GM12878 (cell line): Measurements from ENCODE around the gene COL4A2. TPM values are rescaled to one million over a fixed set of nuclear protein-coding genes. Genes with fewer than 3 reads are reported as not detected.
A peak's percentile ranks its signal among the peaks of the same experiment; 100 is the strongest.

Source experiments
- ATF2 ChIP-seq: IDR thresholded peaks from 2 replicates; pipeline ENCODE4 v1.6.1; 2012; ENCODE audit warnings: low read length, inconsistent platforms
- BCLAF1 ChIP-seq: fragments of 450-650 bp; IDR thresholded peaks from 2 replicates; pipeline ENCODE4 v1.6.1; 2017; ENCODE audit warnings: antibody characterized with exemption, mild to moderate bottlenecking, moderate library complexity
- BMI1 ChIP-seq: fragments of 450-650 bp; IDR thresholded peaks from 2 replicates; pipeline ENCODE4 v1.6.1; 2016; ENCODE audit warnings: mild to moderate bottlenecking, moderate library complexity, borderline replicate concordance
- DPF2 ChIP-seq: fragments of 450-650 bp; IDR thresholded peaks from 2 replicates; pipeline ENCODE4 v1.6.1; 2017; ENCODE audit warnings: mild to moderate bottlenecking
- E2F8 ChIP-seq: fragments of 450-650 bp; IDR thresholded peaks from 2 replicates; pipeline ENCODE4 v1.6.1; 2018; ENCODE audit warnings: mild to moderate bottlenecking, low read depth, moderate library complexity; ENCODE audit not compliant: partially characterized antibody
- ESRRA ChIP-seq: IDR thresholded peaks from 2 replicates; pipeline ENCODE4 v1.6.1; 2012; ENCODE audit warnings: mild to moderate bottlenecking, low read length, improper control_type of control experiment
- GATAD2B ChIP-seq: fragments of 450-650 bp; conservative IDR thresholded peaks from 2 replicates; pipeline ENCODE4 v1.6.1; 2017; ENCODE audit warnings: low read depth, mild to moderate bottlenecking, moderate library complexity
- IKZF1 ChIP-seq: fragments of 450-650 bp; conservative IDR thresholded peaks from 2 replicates; pipeline ENCODE4 v1.6.1; 2017; ENCODE audit warnings: antibody characterized with exemption, mild to moderate bottlenecking
- JUNB ChIP-seq: IDR thresholded peaks from 2 replicates; pipeline ENCODE4 v1.6.1; 2016; ENCODE audit warnings: antibody characterized with exemption, mild to moderate bottlenecking
- NFIC ChIP-seq: IDR thresholded peaks from 2 replicates; pipeline ENCODE4 v1.6.1; 2012; ENCODE audit warnings: low read depth, mild to moderate bottlenecking, inconsistent platforms, low read length, moderate library complexity
- RELB ChIP-seq: fragments of 450-650 bp; IDR thresholded peaks from 2 replicates; pipeline ENCODE4 v1.6.1; 2017; ENCODE audit warnings: low read depth, mild to moderate bottlenecking, moderate library complexity
- REST ChIP-seq: IDR thresholded peaks from 2 replicates; pipeline ENCODE4 v1.6.1; 2012; ENCODE audit warnings: mild to moderate bottlenecking, low read depth, low read length
- SMC3 ChIP-seq: IDR thresholded peaks from 2 replicates; pipeline ENCODE4 v1.6.1; 2011; ENCODE audit warnings: low read length, improper control_type of control experiment, borderline replicate concordance
- SPI1 ChIP-seq: IDR thresholded peaks from 2 replicates; pipeline ENCODE4 v1.6.1; 2011; ENCODE audit warnings: low read depth, mild to moderate bottlenecking, low read length, moderate library complexity, borderline replicate concordance; ENCODE audit not compliant: insufficient read depth
- TCF12 ChIP-seq: IDR thresholded peaks from 2 replicates; pipeline ENCODE4 v1.6.1; 2011; ENCODE audit warnings: low read depth, mild to moderate bottlenecking, low read length
- YY1 ChIP-seq: IDR thresholded peaks from 2 replicates; pipeline ENCODE4 v1.6.1; 2011; ENCODE audit warnings: low read depth, mild to moderate bottlenecking, low read length
- ZNF207 ChIP-seq: fragments of 450-650 bp; IDR thresholded peaks from 2 replicates; pipeline ENCODE4 v1.6.1; 2014; ENCODE audit warnings: antibody characterized with exemption, mild to moderate bottlenecking, borderline replicate concordance
- ZNF217 ChIP-seq: fragments of 450-650 bp; IDR thresholded peaks from 2 replicates; pipeline ENCODE4 v1.6.1; 2017; ENCODE audit warnings: antibody characterized with exemption, mild to moderate bottlenecking
- ZNF622 ChIP-seq: fragments of 450-650 bp; IDR thresholded peaks from 2 replicates; pipeline ENCODE4 v1.6.1; 2017; ENCODE audit warnings: mild to moderate bottlenecking, inconsistent platforms
- polyA plus RNA-seq, 11 experiments: library from polyadenylated mRNA; depleted of rRNA in 4 of 11; unstranded in 6 of 11; stranded (reverse) in 5 of 11; fragments of >200 nt; fragmentation: Nextera tagmentation in 4 of 11; fragmentation: Illumina TruSeq in 1 of 11; extraction: Ambion mirVana in 4 of 11; extraction: Trizol in 1 of 11; gene quantifications; 1 replicate in 1 of 11; 2 replicates in 10 of 11; pipeline versions ENCODE4 v1.2.1 to v1.2.3, GENCODE V29; 2011 to 2016; ENCODE audit warnings: inconsistent platforms in 2 of 11, missing spikeins in 2 of 11, low read depth in 1 of 11
- total RNA-seq, 4 experiments: library from RNA; depleted of rRNA in 3 of 4; stranded (reverse); fragments of >200 nt in 3 of 4; fragmentation: Illumina TruSeq in 1 of 4; extraction: Trizol in 1 of 4; gene quantifications; 2 replicates each; pipeline versions ENCODE4 v1.2.1 to v1.2.3, GENCODE V29; 2013 to 2021

The COL4A2 gene
- total and polyA plus RNA-seq, 10 of the 15 experiments (the other 5 are each of a cell fraction or from before 2014, with no cell fraction given), result 0.16 to 1.6 (median 0.62) TPM; not detected in 3

GRCh38 chr13:110447058-110447511, 140.0 kb downstream of the COL4A2 start (continued):
- TF ChIP-seq TCF12 (0 out of 2 replicates have a peak, but pooled peaks have one; percentile 19), ZNF217 (no peak), SMC3 (no peak), RELB (peak; percentile 90), NFIC (0 out of 2 replicates have a peak, but pooled peaks have one; percentile 38), ESRRA (no peak), ZNF207 (no peak), YY1 (0 out of 2 replicates have a peak, but pooled peaks have one; percentile 16), ATF2 (no peak), BMI1 (no peak), DPF2 (peak; percentile 68; the same call in 1 of the 2 replicates), ZNF622 (no peak), IKZF1 (peak; percentile 77), BCLAF1 (no peak), GATAD2B (no peak), SPI1 (peak; percentile 93), JUNB (no peak), E2F8 (no peak), REST (no peak)
